DOHH2 (cell line): ENCODE data around the gene VPS26A.

ENCODE experiments used
- CTCF ChIP-seq: fragments of 200-600 bp; sonication (generic); IDR thresholded peaks from one replicate; pipeline ENCODE4 v1.5.1; 2014; ENCODE audit warnings: antibody characterized with exemption, mild to moderate bottlenecking, low read depth, low read length; ENCODE audit not compliant: poor library complexity, severe bottlenecking
- EZH2phosphoT487 ChIP-seq: fragments of 200-600 bp; sonication (generic); IDR thresholded peaks from 2 replicates; pipeline ENCODE4 v1.6.1; 2017; ENCODE audit warnings: borderline replicate concordance, mild to moderate bottlenecking, antibody characterized with exemption, low read length, moderate library complexity, mixed read lengths

DNA sequence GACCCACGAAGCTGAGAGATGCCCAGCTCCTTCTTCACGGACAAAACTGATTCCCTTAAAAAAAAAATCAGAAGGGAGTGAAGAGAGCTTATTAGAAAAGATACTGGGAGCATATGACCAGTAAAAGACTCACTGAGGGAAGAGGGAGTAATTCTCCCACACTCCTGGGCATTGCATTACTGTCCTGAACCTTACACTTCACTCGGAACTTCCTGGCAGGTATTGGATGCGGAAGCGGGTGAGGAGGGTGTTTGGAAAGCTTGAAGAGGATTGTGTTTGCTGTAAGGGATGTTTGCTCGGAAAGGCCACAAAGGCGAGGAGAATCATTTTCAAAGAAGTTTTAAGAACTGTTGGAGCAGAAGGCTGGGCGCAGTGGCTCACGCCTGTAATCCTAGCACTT is 96.5 kb downstream of the VPS26A start:
- TF ChIP-seq CTCF (no peak), EZH2phosphoT487 (no peak)
